K562 (cell line): Measurements from ENCODE around the gene MEI4. TPM values are rescaled to one million over a fixed set of nuclear protein-coding genes. Genes with fewer than 3 reads are reported as not detected.

ENCODE experiments used
- ATAC-seq: fragments of 200-7000 bp; cut with Tn5 transposase; 3 replicates; pipeline ENCODE4 v1.9.1; 2020; ENCODE audit warnings: moderate library complexity
- BruUV-seq: library from RNA; stranded (reverse); fragments of 400-500 nt; replicated peaks from 2 replicates; lab custom pipeline; 2021; lab: Mats Ljungman, UMichigan
- CTCF ChIA-PET: fragments of 300-600 bp; formaldehyde crosslinking; extraction: SDS; loops from one replicate; lab custom pipeline; 2021; ENCODE audit warnings: low intra/inter-chr PET ratio; lab: Yijun Ruan, JAX
- POLR2A ChIA-PET: fragments of 300-600, 350-650 bp; sonication (Branson Sonifier 250); formaldehyde crosslinking; extraction: SDS; loops from one replicate; lab custom pipeline; 2021; ENCODE audit warnings: antibody characterized with exemption, inconsistent platforms; lab: Yijun Ruan, JAX
- DNase-seq, 4 experiments: peaks; one replicate each; pipeline versions ENCODE4 v3.0.0 to v3.0.0-alpha.2; 2011 to 2018; ENCODE audit warnings: low spot score in 3 of 4, mixed read lengths in 3 of 4; ENCODE audit errors: extremely low read depth in 1 of 4
- FAIRE-seq: peaks from 2 replicates; lab custom pipeline; 2011; peaks lifted over from hg19 to GRCh38; lab: Jason Lieb, UNC
- H2AFZ ChIP-seq: 2 replicates; pipeline ENCODE4 v1.6.0; 2011; ENCODE audit warnings: low read depth, low read length, control low read depth, inconsistent platforms
- H3K27ac ChIP-seq: fragments of 200-600 bp; 3 replicates; pipeline ENCODE4 v1.8.0; 2011; ENCODE audit warnings: low read depth, mild to moderate bottlenecking, control low read depth, inconsistent platforms, low read length, moderate library complexity, mixed read lengths; ENCODE audit errors: extremely low read depth
- H3K27me3 ChIP-seq, 2 experiments: fragments of 300-600 bp in 1 of 2; 2 replicates in 1 of 2; 3 replicates in 1 of 2; pipeline versions ENCODE4 v1.6.0 to v1.8.0; 2011; ENCODE audit warnings: inconsistent platforms in 2 of 2, low read length in 2 of 2, mild to moderate bottlenecking in 1 of 2, mixed read lengths in 1 of 2, moderate library complexity in 1 of 2; ENCODE audit not compliant: control insufficient read depth in 2 of 2, insufficient read depth in 2 of 2
- H3K36me3 ChIP-seq: fragments of 300-600 bp; 3 replicates; pipeline ENCODE4 v1.8.0; 2011; ENCODE audit warnings: mild to moderate bottlenecking, low read length, inconsistent platforms; ENCODE audit not compliant: control insufficient read depth, insufficient read depth
- H3K4me1 ChIP-seq, 2 experiments: fragments of 200-600 bp in 1 of 2; replicated peaks in 1 of 2; 2 replicates in 1 of 2; 3 replicates in 1 of 2; pipeline versions ENCODE4 v1.5.1 to v1.8.0; 2011; ENCODE audit warnings: inconsistent platforms in 2 of 2, low read length in 2 of 2, mild to moderate bottlenecking in 1 of 2, mixed read lengths in 1 of 2, moderate library complexity in 1 of 2; ENCODE audit not compliant: control insufficient read depth in 2 of 2, insufficient read depth in 2 of 2
- H3K4me2 ChIP-seq: 2 replicates; pipeline ENCODE4 v1.6.1; 2011; ENCODE audit warnings: low read length, control low read depth, inconsistent platforms, mixed read lengths; ENCODE audit not compliant: insufficient read depth
- H3K4me3 ChIP-seq: fragments of 200-600 bp; sonication (generic), shearing (Covaris generic); 2 replicates; pipeline ENCODE4 v1.5.1; 2016; ENCODE audit warnings: control low read depth, inconsistent platforms
- H3K79me2 ChIP-seq: fragments of 200-600 bp; 3 replicates; pipeline ENCODE4 v1.8.0; 2011; ENCODE audit warnings: low read length, inconsistent platforms; ENCODE audit not compliant: control insufficient read depth, insufficient read depth
- H3K9ac ChIP-seq, 2 experiments: 2 replicates each; pipeline versions ENCODE4 v1.6.0 to v1.6.1; 2011; ENCODE audit warnings: low read depth in 2 of 2, low read length in 2 of 2, control low read depth in 1 of 2, inconsistent platforms in 1 of 2, mild to moderate bottlenecking in 1 of 2, mixed read lengths in 1 of 2; ENCODE audit not compliant: insufficient read depth in 1 of 2
- H3K9me1 ChIP-seq: one replicate; pipeline ENCODE4 v1.6.0; 2011; ENCODE audit warnings: inconsistent platforms, mild to moderate bottlenecking, low read length, moderate library complexity; ENCODE audit not compliant: control insufficient read depth, insufficient read depth
- H3K9me3 ChIP-seq: replicated peaks from 2 replicates; pipeline ENCODE4 v1.5.1; 2011; ENCODE audit warnings: low read depth, low read length, inconsistent platforms; ENCODE audit not compliant: control insufficient read depth, insufficient read depth
- H4K20me1 ChIP-seq: replicated peaks from 2 replicates; pipeline ENCODE4 v1.6.1; 2011; ENCODE audit warnings: low read length, inconsistent platforms, mixed read lengths; ENCODE audit not compliant: control insufficient read depth, insufficient read depth
- HDAC2 ChIP-seq: fragments of 450-650 bp; IDR thresholded peaks from 2 replicates; pipeline ENCODE4 v1.6.1; 2016; ENCODE audit warnings: mild to moderate bottlenecking
- JUND ChIP-seq, 2 experiments: IDR thresholded peaks; 2 replicates in 1 of 2; 3 replicates in 1 of 2; pipeline ENCODE4 v1.6.1; 2011; ENCODE audit warnings: borderline replicate concordance in 2 of 2, low read depth in 2 of 2, low read length in 2 of 2, improper control_type of control experiment in 1 of 2, missing biosample characterization in 1 of 2, missing genetic modification characterization in 1 of 2, missing genetic modification reagents in 1 of 2
- MAZ ChIP-seq, 2 experiments: fragments of 450-650 bp in 1 of 2; sonication (generic) in 1 of 2; formaldehyde crosslinking; IDR thresholded peaks in 1 of 2; conservative IDR thresholded peaks in 1 of 2; 2 replicates each; pipeline versions ENCODE4 v1.4.0 to v1.5.0; 2020; ENCODE audit warnings: mild to moderate bottlenecking in 1 of 2, missing genetic modification reagents in 1 of 2
- MED1 ChIP-seq: sonication (generic); formaldehyde crosslinking; IDR thresholded peaks from 2 replicates; pipeline ENCODE4 v1.8.1; 2023; ENCODE audit warnings: missing genetic modification reagents, borderline replicate concordance
- MEF2A ChIP-seq: IDR thresholded peaks from 2 replicates; pipeline ENCODE4 v1.6.1; 2011; ENCODE audit warnings: low read depth, mild to moderate bottlenecking, low read length, moderate library complexity; ENCODE audit not compliant: control insufficient read depth
- YBX1 ChIP-seq: fragments of 450-650 bp; IDR thresholded peaks from 2 replicates; pipeline ENCODE4 v1.7.1; 2016; ENCODE audit warnings: mild to moderate bottlenecking
- ZC3H11A ChIP-seq: IDR thresholded peaks from 2 replicates; pipeline ENCODE4 v1.6.1; 2012; ENCODE audit warnings: low read depth, low read length, improper control_type of control experiment
- ZKSCAN1 ChIP-seq: fragments of 150-350 bp; IDR thresholded peaks from 2 replicates; pipeline ENCODE4 v1.6.1; 2016; ENCODE audit warnings: low read depth, low read length
- ZNF445 ChIP-seq: fragments of 250-450 bp; sonication (Bioruptor Pico); IDR thresholded peaks from 2 replicates; pipeline ENCODE4 v1.4.0; 2020; ENCODE audit warnings: low read depth, mild to moderate bottlenecking, moderate library complexity
- ZZZ3 ChIP-seq: fragments of 450-650 bp; IDR thresholded peaks from 2 replicates; pipeline ENCODE4 v1.6.1; 2016; ENCODE audit warnings: antibody characterized with exemption, mild to moderate bottlenecking, moderate library complexity
- in situ Hi-C: fragments of 300-500 bp; cut with MboI; formaldehyde crosslinking; loops from 4 replicates; pipeline ENCODE4 v1.15.0; 2018; ENCODE audit warnings: inconsistent platforms, mixed read lengths
- intact Hi-C: fragments of 100-400 bp; cut with micrococcal nuclease; formaldehyde crosslinking; loops from 2 replicates; pipeline ENCODE4 v1.14.2; 2022
- polyA plus RNA-seq, 8 experiments: library from polyadenylated mRNA; depleted of rRNA in 4 of 8; stranded (reverse) in 5 of 8; unstranded in 3 of 8; fragments of >200 nt; fragmentation: Nextera tagmentation in 2 of 8; fragmentation: Illumina TruSeq in 1 of 8; extraction: Ambion mirVana in 2 of 8; extraction: Trizol in 1 of 8; gene quantifications; 2 replicates each; pipeline versions ENCODE4 v1.2.1 to v1.2.3, GENCODE V29; 2011 to 2014; ENCODE audit warnings: inconsistent platforms in 1 of 8, missing spikeins in 1 of 8
- total RNA-seq, 7 experiments: library from RNA; depleted of rRNA in 6 of 7; stranded (reverse); fragments of >200 nt in 6 of 7; fragmentation: Illumina TruSeq in 2 of 7; extraction: Trizol in 2 of 7; gene quantifications; 2 replicates each; pipeline versions ENCODE4 v1.2.1 to v1.2.3, GENCODE V29; 2011 to 2021; ENCODE audit warnings: low replicate concordance in 1 of 7
- TF ChIP-seq, protein P1 (sequence below): fragments of 250-450 bp; sonication (Bioruptor Pico); IDR thresholded peaks from 2 replicates; pipeline ENCODE4 v1.8.0; 2022; ENCODE audit warnings: moderate library complexity, mild to moderate bottlenecking, inconsistent platforms
- TF ChIP-seq, protein P2 (sequence below): fragments of 250-450 bp; sonication (Bioruptor Pico); IDR thresholded peaks from 2 replicates; pipeline ENCODE4 v1.5.1; 2021; ENCODE audit warnings: mild to moderate bottlenecking
- TF ChIP-seq, protein P3 (sequence below): fragments of 250-450 bp; sonication (Bioruptor Pico); IDR thresholded peaks from 2 replicates; pipeline ENCODE4 v1.4.0; 2020; ENCODE audit warnings: borderline replicate concordance
- TF ChIP-seq, protein P4 (sequence below): fragments of 450-650 bp; formaldehyde crosslinking; IDR thresholded peaks from 2 replicates; pipeline ENCODE4 v1.4.0; 2022; ENCODE audit warnings: mild to moderate bottlenecking, moderate library complexity

Gene MEI4
- total and polyA plus RNA-seq, 9 of the 15 experiments (the other 6 are each of a cell fraction or from before 2014, with no cell fraction given): not detected

DNA sequence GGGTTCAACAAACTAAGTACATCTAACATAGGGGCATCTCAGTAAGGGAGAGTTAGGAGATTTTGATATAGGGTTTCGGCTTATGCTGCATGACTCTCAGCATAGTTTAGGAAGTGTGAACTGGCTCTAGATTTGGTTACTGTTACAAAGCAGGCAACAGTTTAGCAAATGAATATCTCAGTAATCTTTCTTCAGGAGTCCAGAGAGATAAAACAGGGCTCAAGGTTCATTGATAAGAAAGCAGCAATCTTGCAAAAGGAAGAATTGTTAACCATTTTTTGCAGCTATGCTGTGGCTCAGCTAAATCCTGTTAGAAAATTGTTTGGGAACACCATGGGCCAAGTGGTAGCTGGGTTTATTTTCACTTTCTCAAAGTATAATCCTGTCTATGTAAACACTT lies 161.3 kb downstream of the MEI4 start (continued):
- TF ChIP-seq, protein P1, sequence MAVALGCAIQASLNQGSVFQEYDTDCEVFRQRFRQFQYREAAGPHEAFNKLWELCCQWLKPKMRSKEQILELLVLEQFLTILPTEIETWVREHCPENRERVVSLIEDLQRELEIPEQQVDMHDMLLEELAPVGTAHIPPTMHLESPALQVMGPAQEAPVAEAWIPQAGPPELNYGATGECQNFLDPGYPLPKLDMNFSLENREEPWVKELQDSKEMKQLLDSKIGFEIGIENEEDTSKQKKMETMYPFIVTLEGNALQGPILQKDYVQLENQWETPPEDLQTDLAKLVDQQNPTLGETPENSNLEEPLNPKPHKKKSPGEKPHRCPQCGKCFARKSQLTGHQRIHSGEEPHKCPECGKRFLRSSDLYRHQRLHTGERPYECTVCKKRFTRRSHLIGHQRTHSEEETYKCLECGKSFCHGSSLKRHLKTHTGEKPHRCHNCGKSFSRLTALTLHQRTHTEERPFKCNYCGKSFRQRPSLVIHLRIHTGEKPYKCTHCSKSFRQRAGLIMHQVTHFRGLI (CRISPR knock-in tag): no peak
- TF ChIP-seq ZNF445 (CRISPR knock-in tag): no peak
- TF ChIP-seq, protein P2, sequence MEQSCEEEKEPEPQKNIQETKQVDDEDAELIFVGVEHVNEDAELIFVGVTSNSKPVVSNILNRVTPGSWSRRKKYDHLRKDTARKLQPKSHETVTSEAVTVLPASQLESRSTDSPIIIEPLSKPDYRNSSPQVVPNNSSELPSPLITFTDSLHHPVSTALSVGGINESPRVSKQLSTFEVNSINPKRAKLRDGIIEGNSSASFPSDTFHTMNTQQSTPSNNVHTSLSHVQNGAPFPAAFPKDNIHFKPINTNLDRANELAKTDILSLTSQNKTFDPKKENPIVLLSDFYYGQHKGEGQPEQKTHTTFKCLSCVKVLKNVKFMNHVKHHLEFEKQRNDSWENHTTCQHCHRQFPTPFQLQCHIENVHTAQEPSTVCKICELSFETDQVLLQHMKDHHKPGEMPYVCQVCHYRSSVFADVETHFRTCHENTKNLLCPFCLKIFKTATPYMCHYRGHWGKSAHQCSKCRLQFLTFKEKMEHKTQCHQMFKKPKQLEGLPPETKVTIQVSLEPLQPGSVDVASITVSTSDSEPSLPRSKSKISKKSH (CRISPR knock-in tag): no peak

DNA sequence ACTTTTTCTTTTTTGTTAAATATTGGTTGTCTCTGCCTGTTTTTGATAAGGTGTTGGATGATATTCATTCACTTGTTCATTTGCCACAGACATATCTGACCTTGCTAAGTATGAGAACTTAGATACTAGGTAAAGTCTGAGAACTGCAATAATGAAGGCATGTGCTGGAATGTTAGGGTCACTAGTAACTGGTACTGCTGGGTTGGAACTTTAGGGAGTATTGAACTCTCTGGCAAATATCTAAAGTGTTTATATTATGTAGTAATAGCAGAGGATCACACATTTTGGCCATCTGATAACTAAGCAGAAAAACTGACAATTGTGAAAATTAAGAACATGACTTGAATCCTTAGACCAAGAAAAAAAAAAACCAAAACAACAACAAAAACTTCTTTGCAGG lies 162.7 kb downstream of the MEI4 start:
- DNase-seq: no peak
- H3K4me2 ChIP-seq: no peak overlapping the region
- TF ChIP-seq YBX1 (no peak), MED1 (CRISPR knock-in tag) (no peak), ZZZ3 (no peak), HDAC2 (no peak), MEF2A (no peak), MAZ (CRISPR knock-in tag; conservative IDR thresholded peaks at IDR 0.05 in 1 of 2, IDR thresholded peaks at IDR 0.05 in 1 of 2) (no peak), JUND (IDR thresholded peaks at IDR 0.05; ENCODE audit: borderline replicate concordance, low read depth, low read length) (no peak), JUND (tag; IDR thresholded peaks at IDR 0.05; ENCODE audit: borderline replicate concordance, low read depth, low read length) (no peak), ZKSCAN1 (no peak), ZC3H11A (no peak)
- TF ChIP-seq, protein P3, sequence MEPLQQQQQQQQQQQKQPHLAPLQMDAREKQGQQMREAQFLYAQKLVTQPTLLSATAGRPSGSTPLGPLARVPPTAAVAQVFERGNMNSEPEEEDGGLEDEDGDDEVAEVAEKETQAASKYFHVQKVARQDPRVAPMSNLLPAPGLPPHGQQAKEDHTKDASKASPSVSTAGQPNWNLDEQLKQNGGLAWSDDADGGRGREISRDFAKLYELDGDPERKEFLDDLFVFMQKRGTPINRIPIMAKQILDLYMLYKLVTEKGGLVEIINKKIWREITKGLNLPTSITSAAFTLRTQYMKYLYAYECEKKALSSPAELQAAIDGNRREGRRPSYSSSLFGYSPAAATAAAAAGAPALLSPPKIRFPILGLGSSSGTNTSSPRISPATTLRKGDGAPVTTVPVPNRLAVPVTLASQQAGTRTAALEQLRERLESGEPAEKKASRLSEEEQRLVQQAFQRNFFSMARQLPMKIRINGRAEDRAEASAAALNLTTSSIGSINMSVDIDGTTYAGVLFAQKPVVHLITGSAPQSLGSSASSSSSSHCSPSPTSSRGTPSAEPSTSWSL (CRISPR knock-in tag): no peak
- TF ChIP-seq, protein P4, sequence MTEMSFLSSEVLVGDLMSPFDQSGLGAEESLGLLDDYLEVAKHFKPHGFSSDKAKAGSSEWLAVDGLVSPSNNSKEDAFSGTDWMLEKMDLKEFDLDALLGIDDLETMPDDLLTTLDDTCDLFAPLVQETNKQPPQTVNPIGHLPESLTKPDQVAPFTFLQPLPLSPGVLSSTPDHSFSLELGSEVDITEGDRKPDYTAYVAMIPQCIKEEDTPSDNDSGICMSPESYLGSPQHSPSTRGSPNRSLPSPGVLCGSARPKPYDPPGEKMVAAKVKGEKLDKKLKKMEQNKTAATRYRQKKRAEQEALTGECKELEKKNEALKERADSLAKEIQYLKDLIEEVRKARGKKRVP: no peak
- TF ChIP-seq, all 486 proteins: peak for 0
- no peaks in the 10 kb centered on the region for H4K20me1 ChIP-seq
- ATAC-seq (no peak), FAIRE-seq (no peak)
- no TSS peak for BruUV-seq
- ChIA-PET CTCF (no interaction called here), POLR2A (no interaction called here)
- in situ Hi-C loops (no loop called here), intact Hi-C loops (no loop called here)
- H3K27me3 ChIP-seq: no peaks in the 10 kb centered on the region
- no peaks in the 10 kb centered on the region for H3K9me3 ChIP-seq
- H2AFZ ChIP-seq: no peak overlapping the region
- H3K79me2 ChIP-seq: no peaks in the 10 kb centered on the region
- no peaks in the 10 kb centered on the region for H3K36me3 ChIP-seq
- no peak overlapping the region for H3K4me3 ChIP-seq
- no peak overlapping the region for H3K27ac ChIP-seq
- H3K9me1 ChIP-seq: no peaks in the 10 kb centered on the region
- H3K9ac ChIP-seq: no peak overlapping the region
- H3K4me1 ChIP-seq: no peaks in the 10 kb centered on the region
